Panc1 (cell line): ENCODE results near the gene LAMA1.

Source experiments
- POLR2AphosphoS5 ChIP-seq: IDR thresholded peaks from 2 replicates; pipeline ENCODE4 v1.6.1; 2012; ENCODE audit warnings: mild to moderate bottlenecking, low read depth, low read length, moderate library complexity
- SIN3A ChIP-seq: IDR thresholded peaks from 2 replicates; pipeline ENCODE4 v1.6.1; 2012; ENCODE audit warnings: low read depth, mild to moderate bottlenecking, low read length, moderate library complexity, borderline replicate concordance; ENCODE audit not compliant: insufficient read depth
- TCF7L2 ChIP-seq: IDR thresholded peaks from 2 replicates; pipeline ENCODE4 v1.6.1; 2011; ENCODE audit warnings: mild to moderate bottlenecking, low read depth, low read length, inconsistent platforms
- TF ChIP-seq, protein P1 (sequence below): fragments of 450-650 bp; IDR thresholded peaks from 2 replicates; pipeline ENCODE4 v1.5.1; 2017; ENCODE audit warnings: mild to moderate bottlenecking
- TF ChIP-seq, protein P2 (sequence below), 2 experiments: IDR thresholded peaks; 2 replicates each; pipeline ENCODE4 v1.6.1; 2011 to 2012; ENCODE audit warnings: low read depth in 2 of 2, control low read depth in 1 of 2, low read length in 1 of 2, mild to moderate bottlenecking in 1 of 2, moderate library complexity in 1 of 2; ENCODE audit not compliant: insufficient read depth in 1 of 2

DNA sequence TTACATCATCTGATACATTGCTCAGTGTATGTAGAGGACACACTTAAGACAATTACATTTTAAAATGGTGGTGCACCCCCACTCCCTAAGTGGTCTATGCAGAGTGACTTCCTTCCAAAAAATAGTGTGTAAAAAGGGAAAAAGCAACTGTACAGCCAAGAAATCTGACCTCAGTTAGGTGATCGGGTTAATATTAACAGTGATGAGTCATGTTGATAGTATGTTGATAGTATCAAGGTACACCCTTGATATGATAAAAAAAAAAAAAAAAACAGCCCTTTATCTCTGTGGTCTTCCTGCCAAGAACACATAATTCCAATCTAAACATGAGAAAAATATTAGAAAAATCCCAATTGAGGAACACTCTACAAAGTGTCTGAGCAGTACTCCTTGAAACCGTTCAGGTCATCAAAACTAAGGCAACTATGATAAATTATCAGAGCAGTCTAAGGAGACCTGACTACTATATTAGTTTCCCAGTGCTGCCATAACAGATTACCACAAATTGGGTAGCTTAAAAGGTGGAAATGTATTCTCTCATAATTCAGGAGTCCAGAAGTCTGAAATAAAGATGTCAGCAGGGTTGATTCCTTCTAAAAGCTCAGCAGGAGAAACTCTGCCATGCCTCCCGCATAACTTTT, 216.2 kb downstream of the LAMA1 start:
- TF ChIP-seq, protein P1, sequence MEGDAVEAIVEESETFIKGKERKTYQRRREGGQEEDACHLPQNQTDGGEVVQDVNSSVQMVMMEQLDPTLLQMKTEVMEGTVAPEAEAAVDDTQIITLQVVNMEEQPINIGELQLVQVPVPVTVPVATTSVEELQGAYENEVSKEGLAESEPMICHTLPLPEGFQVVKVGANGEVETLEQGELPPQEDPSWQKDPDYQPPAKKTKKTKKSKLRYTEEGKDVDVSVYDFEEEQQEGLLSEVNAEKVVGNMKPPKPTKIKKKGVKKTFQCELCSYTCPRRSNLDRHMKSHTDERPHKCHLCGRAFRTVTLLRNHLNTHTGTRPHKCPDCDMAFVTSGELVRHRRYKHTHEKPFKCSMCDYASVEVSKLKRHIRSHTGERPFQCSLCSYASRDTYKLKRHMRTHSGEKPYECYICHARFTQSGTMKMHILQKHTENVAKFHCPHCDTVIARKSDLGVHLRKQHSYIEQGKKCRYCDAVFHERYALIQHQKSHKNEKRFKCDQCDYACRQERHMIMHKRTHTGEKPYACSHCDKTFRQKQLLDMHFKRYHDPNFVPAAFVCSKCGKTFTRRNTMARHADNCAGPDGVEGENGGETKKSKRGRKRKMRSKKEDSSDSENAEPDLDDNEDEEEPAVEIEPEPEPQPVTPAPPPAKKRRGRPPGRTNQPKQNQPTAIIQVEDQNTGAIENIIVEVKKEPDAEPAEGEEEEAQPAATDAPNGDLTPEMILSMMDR = no peak
- TF ChIP-seq SIN3A = no peak
- TF ChIP-seq, protein P2, sequence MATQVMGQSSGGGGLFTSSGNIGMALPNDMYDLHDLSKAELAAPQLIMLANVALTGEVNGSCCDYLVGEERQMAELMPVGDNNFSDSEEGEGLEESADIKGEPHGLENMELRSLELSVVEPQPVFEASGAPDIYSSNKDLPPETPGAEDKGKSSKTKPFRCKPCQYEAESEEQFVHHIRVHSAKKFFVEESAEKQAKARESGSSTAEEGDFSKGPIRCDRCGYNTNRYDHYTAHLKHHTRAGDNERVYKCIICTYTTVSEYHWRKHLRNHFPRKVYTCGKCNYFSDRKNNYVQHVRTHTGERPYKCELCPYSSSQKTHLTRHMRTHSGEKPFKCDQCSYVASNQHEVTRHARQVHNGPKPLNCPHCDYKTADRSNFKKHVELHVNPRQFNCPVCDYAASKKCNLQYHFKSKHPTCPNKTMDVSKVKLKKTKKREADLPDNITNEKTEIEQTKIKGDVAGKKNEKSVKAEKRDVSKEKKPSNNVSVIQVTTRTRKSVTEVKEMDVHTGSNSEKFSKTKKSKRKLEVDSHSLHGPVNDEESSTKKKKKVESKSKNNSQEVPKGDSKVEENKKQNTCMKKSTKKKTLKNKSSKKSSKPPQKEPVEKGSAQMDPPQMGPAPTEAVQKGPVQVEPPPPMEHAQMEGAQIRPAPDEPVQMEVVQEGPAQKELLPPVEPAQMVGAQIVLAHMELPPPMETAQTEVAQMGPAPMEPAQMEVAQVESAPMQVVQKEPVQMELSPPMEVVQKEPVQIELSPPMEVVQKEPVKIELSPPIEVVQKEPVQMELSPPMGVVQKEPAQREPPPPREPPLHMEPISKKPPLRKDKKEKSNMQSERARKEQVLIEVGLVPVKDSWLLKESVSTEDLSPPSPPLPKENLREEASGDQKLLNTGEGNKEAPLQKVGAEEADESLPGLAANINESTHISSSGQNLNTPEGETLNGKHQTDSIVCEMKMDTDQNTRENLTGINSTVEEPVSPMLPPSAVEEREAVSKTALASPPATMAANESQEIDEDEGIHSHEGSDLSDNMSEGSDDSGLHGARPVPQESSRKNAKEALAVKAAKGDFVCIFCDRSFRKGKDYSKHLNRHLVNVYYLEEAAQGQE (IDR thresholded peaks at IDR 0.05; ENCODE audit: insufficient read depth in 1 of 2, low read depth in 2 of 2, low read length in 1 of 2) = no peak
- TF ChIP-seq POLR2AphosphoS5 = no peak
- no peak for TF ChIP-seq TCF7L2
